Gastrocnemius medialis (tissue), 4 donors: ENCODE data around the gene AMBP. TPM values are rescaled to one million over a fixed set of nuclear protein-coding genes. Genes with fewer than 3 reads are reported as not detected.
"Not testable (repeated sequence)": the region's sequence is repeated elsewhere in the genome, so short reads cannot be mapped to it uniquely, and the experiment has no call there.

ENCODE experiments used
- ATAC-seq, 2 donors: fragments of 150-250 bp; one replicate each; pipeline ENCODE4 v1.9.1; 2016
- DNase-seq, 2 donors: peaks; one replicate each; pipeline ENCODE4 v3.0.0-alpha.2; 2019
- H3K27ac ChIP-seq, 4 donors: fragments of 200-600 bp; sonication (generic); 1 replicate in 1 of 4; 2 replicates in 3 of 4; pipeline ENCODE4 v1.5.1; 2016 to 2018; ENCODE audit warnings: mild to moderate bottlenecking in 2 of 4, moderate library complexity in 1 of 4
- H3K27me3 ChIP-seq, 3 donors: fragments of 200-600 bp; sonication (generic) in 2 of 3; 1 replicate in 1 of 3; 2 replicates in 2 of 3; pipeline versions ENCODE4 v1.5.1 to v1.6.0; 2016 to 2019; ENCODE audit warnings: mild to moderate bottlenecking in 1 of 3, moderate library complexity in 1 of 3
- H3K36me3 ChIP-seq, 2 donors: fragments of 200-600 bp; sonication (generic) in 1 of 2; one replicate each; pipeline ENCODE4 v1.5.1; 2017 to 2018
- H3K4me1 ChIP-seq, 2 donors: fragments of 200-600 bp; sonication (generic) in 1 of 2; one replicate each; pipeline ENCODE4 v1.5.1; 2016 to 2017; ENCODE audit warnings: mild to moderate bottlenecking in 2 of 2
- H3K4me3 ChIP-seq, 4 donors: fragments of 200-600 bp; sonication (generic) in 3 of 4; 1 replicate in 1 of 4; 2 replicates in 3 of 4; pipeline ENCODE4 v1.5.1; 2016 to 2019; ENCODE audit warnings: mild to moderate bottlenecking in 2 of 4
- H3K9me3 ChIP-seq, 3 donors: fragments of 200-600 bp; sonication (generic) in 2 of 3; 1 replicate in 1 of 3; 2 replicates in 2 of 3; pipeline ENCODE4 v1.5.1; 2016 to 2019
- POLR2A ChIP-seq, 2 donors: fragments of 450-650 bp; IDR thresholded peaks; one replicate each; pipeline ENCODE4 v1.6.1; 2017; ENCODE audit warnings: antibody characterized with exemption in 2 of 2, mild to moderate bottlenecking in 2 of 2, moderate library complexity in 2 of 2
- in situ Hi-C, 4 donors: fragments of 200-750 bp; cut with MboI; loops; one replicate each; pipeline versions ENCODE4 v1.15.0 to v1.8.0; 2017; ENCODE audit warnings: low sequenced_read_pairs in 4 of 4
- intact Hi-C: fragments of 100-400 bp; cut with DNase I; formaldehyde crosslinking; loops from one replicate; pipeline ENCODE4 v1.15.1; 2023; ENCODE audit warnings: low total_unique reads
- total RNA-seq, 4 donors: library from RNA; depleted of rRNA; stranded (reverse); fragments of >200 nt; gene quantifications; one replicate each; pipeline versions ENCODE4 v1.1.0 to v1.2.3, GENCODE V29; 2016
- TF ChIP-seq, protein P1 (sequence below), 5 experiments: fragments of 450-650 bp in 3 of 5; fragments of 200-600 bp in 2 of 5; sonication (generic) in 2 of 5; IDR thresholded peaks in 4 of 5; conservative IDR thresholded peaks in 1 of 5; 1 replicate in 4 of 5; 2 replicates in 1 of 5; pipeline ENCODE4 v1.5.1; 2016 to 2019; ENCODE audit warnings: antibody characterized with exemption in 5 of 5, mild to moderate bottlenecking in 3 of 5, moderate library complexity in 3 of 5

AMBP gene
- total RNA-seq, 4 donors from 2014 or later: 3.2 to 7.2 TPM; not detected in 2

DNA sequence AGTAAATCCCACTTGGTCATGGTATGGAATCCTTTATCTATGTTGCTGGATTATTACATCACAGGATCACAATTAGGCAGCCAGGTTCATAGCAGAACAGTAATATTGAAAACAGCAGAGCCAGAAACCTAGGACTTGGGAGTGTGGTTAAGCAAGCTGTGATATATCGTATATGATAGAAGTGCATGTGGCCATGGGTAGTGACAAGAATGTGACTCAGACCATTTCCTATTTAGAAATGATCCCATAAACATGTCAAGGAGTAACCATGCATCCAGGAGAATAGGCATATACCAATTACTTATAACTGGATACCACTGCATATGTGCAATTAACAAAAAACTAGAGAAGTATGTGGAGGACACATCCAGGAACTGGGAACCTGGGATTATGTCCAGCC, 31.2 kb downstream of the AMBP start:
- Histone ChIP-seq H3K9me3 (no peaks in the 10 kb centered on the region), H3K4me3 (no peak overlapping the region), H3K27ac (no peak overlapping the region), H3K4me1 (no peaks in the 10 kb centered on the region), H3K36me3 (no peaks in the 10 kb centered on the region), H3K27me3 (no peaks in the 10 kb centered on the region)
- intact Hi-C loops (no loop called here), in situ Hi-C loops (loop anchor here in 2 of 4 donors (25.0 kb wide), 2 partner anchors 235 to 360 kb away; no protein-coding TSS in a partner anchor)
- TF ChIP-seq, protein P1, sequence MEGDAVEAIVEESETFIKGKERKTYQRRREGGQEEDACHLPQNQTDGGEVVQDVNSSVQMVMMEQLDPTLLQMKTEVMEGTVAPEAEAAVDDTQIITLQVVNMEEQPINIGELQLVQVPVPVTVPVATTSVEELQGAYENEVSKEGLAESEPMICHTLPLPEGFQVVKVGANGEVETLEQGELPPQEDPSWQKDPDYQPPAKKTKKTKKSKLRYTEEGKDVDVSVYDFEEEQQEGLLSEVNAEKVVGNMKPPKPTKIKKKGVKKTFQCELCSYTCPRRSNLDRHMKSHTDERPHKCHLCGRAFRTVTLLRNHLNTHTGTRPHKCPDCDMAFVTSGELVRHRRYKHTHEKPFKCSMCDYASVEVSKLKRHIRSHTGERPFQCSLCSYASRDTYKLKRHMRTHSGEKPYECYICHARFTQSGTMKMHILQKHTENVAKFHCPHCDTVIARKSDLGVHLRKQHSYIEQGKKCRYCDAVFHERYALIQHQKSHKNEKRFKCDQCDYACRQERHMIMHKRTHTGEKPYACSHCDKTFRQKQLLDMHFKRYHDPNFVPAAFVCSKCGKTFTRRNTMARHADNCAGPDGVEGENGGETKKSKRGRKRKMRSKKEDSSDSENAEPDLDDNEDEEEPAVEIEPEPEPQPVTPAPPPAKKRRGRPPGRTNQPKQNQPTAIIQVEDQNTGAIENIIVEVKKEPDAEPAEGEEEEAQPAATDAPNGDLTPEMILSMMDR (IDR thresholded peaks at IDR 0.05 in 4 of 5, conservative IDR thresholded peaks at IDR 0.05 in 1 of 5): no peak
- no peak for TF ChIP-seq POLR2A (IDR thresholded peaks at IDR 0.05)
- no peak for ATAC-seq
- no peak for DNase-seq

DNA sequence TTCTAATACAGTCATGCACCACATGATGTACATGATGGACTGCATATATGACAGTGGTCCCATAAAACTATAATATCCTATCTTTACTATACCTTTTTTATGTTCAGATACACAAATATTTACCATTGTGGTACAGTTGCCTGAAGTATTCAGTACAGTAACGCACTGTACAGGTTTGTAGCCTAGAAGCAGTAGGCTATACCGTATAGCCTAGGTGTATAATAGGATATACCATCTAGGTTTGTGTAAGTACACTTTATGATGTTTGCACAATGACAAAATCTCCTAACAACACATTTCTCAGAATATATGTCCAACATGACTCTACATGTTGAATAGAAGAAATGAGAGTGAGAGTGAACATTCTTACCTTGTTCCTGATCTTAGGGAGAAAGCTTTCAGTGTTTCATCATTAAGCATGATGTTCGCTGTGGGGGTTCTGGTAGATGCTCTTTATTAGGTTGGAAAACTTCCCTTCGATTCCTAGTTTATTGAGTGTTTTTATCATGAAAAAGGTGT, 31.8 kb downstream of the AMBP start:
- ATAC-seq: no peak
- no peak overlapping the region for H3K4me3 ChIP-seq
- intact Hi-C loops: no loop called here
- in situ Hi-C loops: loop anchor here in 2 of 4 donors (25.0 kb wide), 2 partner anchors 234 to 359 kb away; no protein-coding TSS in a partner anchor
- no peaks in the 10 kb centered on the region for H3K4me1 ChIP-seq
- no peaks in the 10 kb centered on the region for H3K36me3 ChIP-seq
- no peak for TF ChIP-seq POLR2A (IDR thresholded peaks at IDR 0.05)
- TF ChIP-seq, protein P1 (IDR thresholded peaks at IDR 0.05 in 4 of 5, conservative IDR thresholded peaks at IDR 0.05 in 1 of 5): no peak
- no peak overlapping the region for H3K27ac ChIP-seq
- H3K27me3 ChIP-seq: no peaks in the 10 kb centered on the region
- no peaks in the 10 kb centered on the region for H3K9me3 ChIP-seq
- DNase-seq: no peak

DNA sequence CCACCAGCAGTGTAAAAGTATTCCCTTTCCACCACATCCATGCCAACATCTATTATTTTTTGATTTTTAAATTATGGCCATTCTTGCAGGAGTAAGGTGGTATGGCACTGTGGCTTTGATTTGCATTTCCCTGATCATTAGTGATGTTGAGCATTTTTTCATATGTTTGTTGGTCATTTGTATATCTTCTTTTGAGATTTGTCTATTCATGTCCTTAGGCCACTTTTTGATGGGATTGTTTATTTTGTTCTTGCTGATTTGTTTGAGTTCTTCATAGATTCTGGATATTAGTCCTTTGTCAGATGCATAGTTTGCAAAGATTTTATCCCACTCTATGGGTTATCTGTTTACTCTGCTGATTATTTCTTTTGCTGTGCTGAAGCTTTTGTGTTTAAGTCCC, 34.4 kb downstream of the AMBP start:
- not testable (repeated sequence) for H3K27me3 ChIP-seq

DNA sequence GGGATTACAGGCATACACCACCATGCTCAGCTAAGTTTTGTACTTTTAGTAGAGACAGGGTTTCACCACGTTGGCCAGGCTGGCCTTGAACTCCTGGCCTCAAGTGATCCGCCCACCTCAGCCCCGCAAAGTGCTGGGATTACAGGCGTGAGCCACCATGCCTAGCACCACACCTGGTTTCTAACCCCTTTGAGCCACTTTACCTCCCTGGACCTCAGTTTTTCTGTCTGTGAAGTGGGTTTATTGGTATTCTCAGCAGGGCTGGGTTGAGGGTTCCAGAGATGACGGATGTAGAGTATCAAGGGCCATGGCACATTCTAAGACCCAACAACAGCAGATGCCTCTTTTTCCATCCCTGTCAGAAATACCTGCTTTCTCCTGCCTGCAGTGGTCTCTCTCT, 38.6 kb downstream of the AMBP start:
- no peak overlapping the region for H3K27ac ChIP-seq
- no peak for TF ChIP-seq POLR2A (IDR thresholded peaks at IDR 0.05)
- TF ChIP-seq, protein P1 (IDR thresholded peaks at IDR 0.05 in 4 of 5, conservative IDR thresholded peaks at IDR 0.05 in 1 of 5): no peak
- no peaks in the 10 kb centered on the region for H3K27me3 ChIP-seq
- H3K4me3 ChIP-seq: no peak overlapping the region
- H3K9me3 ChIP-seq: no peaks in the 10 kb centered on the region
- DNase-seq (no peak), ATAC-seq (no peak)
- in situ Hi-C loops: loop anchor here in 3 of 4 donors (10.0 to 25.0 kb wide), 3 partner anchors 227 to 352 kb away; no protein-coding TSS in a partner anchor
- H3K4me1 ChIP-seq: no peaks in the 10 kb centered on the region
- H3K36me3 ChIP-seq: peaks cover 0 to 5% of the 10 kb centered on the region in 2 donors
- intact Hi-C loops: loop anchor here (10.0 kb wide), 1 partner anchor 355 kb away; no protein-coding TSS in a partner anchor

More for the DNA sequence above, 34.4 kb downstream of the AMBP start:
- H3K27ac ChIP-seq, DNase-seq, H3K4me1 ChIP-seq, H3K9me3 ChIP-seq, H3K36me3 ChIP-seq, ATAC-seq, intact Hi-C loops, H3K4me3 ChIP-seq: not testable (repeated sequence)
- in situ Hi-C loops: loop anchor here in 2 of 4 donors (25.0 kb wide), 2 partner anchors 231 to 356 kb away; no protein-coding TSS in a partner anchor

DNA sequence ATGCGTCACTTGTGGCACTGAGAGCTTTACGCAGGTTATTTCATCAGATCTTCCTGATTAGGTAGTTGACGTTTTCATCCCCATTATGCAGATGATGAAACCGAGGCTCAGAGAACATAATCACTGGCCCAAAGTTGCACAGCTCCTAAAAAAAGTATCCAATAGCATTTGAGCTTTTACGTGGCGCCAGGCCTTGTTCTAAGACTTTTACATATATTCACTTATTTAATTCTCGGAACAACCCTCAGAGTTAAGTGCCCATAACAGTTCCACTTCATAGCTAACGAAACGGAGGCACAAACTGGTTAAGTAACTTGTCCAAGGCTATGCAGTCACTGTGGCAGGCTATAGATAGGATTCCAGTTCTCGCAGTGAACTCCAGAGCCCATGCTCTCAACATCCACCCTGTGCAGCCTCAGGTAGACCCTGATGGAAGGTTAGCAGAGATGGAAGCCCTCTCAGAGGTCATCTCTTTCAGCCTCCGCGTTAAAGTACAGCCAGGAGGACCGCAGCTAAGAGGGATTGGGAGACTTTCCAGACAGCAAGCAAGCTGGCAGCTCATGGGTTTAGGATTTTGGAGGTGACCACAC, 39.3 kb downstream of the AMBP start:
- intact Hi-C loops (loop anchor here (10.0 kb wide), 1 partner anchor 354 kb away; no protein-coding TSS in a partner anchor), in situ Hi-C loops (loop anchor here in 3 of 4 donors (10.0 to 25.0 kb wide), 3 partner anchors 227 to 352 kb away; no protein-coding TSS in a partner anchor)
- H3K9me3 ChIP-seq: no peaks in the 10 kb centered on the region
- no peaks in the 10 kb centered on the region for H3K27me3 ChIP-seq
- peaks cover 0 to 5% of the 10 kb centered on the region in 2 donors for H3K36me3 ChIP-seq
- no peaks in the 10 kb centered on the region for H3K4me1 ChIP-seq
- H3K4me3 ChIP-seq: no peak overlapping the region
- DNase-seq (no peak), ATAC-seq (no peak)
- no peak overlapping the region for H3K27ac ChIP-seq
- TF ChIP-seq, protein P1 (IDR thresholded peaks at IDR 0.05 in 4 of 5, conservative IDR thresholded peaks at IDR 0.05 in 1 of 5): no peak
- TF ChIP-seq POLR2A (IDR thresholded peaks at IDR 0.05): no peak
